OCI-LY1 (cell line): ENCODE data around the gene ZNF333.

ENCODE experiments used
- CTCF ChIP-seq: fragments of 200-600 bp; sonication (generic), shearing (Covaris generic); IDR thresholded peaks from 2 replicates; pipeline ENCODE4 v1.5.1; 2017; ENCODE audit warnings: mild to moderate bottlenecking, antibody characterized with exemption, low read length, moderate library complexity, mixed read lengths
- EZH2 ChIP-seq: fragments of 200-600 bp; sonication (generic), shearing (Covaris generic); IDR thresholded peaks from 2 replicates; pipeline ENCODE4 v1.8.0; 2017; ENCODE audit warnings: borderline replicate concordance, mixed run types, mild to moderate bottlenecking, antibody characterized with exemption, low read length, moderate library complexity, mixed read lengths

DNA sequence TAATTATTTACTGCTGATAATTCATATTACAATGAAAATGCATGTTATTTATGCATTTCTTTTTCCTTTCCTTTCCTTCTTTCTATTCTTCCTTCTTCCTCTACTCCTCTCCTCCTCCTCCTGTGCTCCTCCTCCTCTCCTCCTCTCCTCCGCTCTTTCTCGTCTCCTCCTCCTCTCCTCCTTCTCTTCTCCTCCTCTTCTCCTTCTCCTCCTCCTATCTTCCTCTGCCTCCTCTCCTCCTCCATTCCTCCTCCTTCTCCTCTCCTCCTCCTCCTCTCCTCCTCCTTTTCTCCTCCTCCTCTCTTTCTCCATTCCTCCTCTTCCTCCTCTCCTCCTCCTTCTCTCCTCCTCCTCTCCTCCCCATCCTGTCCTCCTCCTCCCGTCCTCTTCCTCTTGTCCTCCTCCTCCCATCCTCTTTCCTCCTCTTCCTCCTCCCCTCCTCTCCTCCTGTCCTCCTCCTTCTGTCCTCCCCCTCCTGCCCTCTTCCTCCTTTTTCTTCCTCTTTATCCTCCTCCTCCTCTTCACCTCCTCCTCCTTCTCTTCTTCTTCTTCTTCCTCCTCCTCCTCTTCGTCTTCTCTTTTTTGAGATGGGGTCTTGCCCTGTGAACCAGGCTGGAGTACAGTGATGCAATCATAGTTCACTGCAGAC lies 73.8 kb downstream of the ZNF333 start:
- TF ChIP-seq CTCF (no peak), EZH2 (no peak)
